Measurements from ENCODE around the gene UROS.

Gene UROS

DNA sequence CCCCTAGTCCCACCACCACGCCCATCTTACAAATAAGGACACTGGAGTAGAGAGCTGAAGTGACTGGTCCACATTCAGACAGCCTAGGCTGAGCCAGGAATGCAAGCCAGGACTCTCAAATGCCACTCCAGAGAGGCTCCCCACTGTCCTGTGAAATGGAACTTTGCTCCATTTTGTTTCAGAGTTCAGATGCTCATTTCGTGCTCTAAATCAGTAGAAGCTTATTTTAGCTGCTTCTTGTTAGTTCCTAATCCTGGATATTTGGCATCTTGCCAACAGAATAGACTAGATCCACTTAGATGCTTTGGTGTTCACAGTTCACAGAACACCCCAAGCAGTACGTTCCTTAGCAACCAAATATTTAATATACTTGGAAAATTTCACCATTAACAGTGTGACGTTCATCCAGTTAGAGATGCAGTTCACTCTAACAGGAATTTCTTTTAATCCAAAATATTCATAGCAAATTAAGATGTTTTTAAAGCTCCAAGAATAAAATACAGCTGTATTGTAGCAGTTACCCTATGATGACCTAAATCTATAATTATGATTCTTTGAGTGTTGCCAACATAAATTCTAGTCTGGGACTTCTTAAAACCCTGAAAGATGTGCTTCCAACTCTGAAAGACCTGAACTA, 54.7 kb downstream of the UROS start:
- DNase-seq (ENCODE audit: low read depth in 2 of 3, low spot score in 1 of 3): no peak

DNA sequence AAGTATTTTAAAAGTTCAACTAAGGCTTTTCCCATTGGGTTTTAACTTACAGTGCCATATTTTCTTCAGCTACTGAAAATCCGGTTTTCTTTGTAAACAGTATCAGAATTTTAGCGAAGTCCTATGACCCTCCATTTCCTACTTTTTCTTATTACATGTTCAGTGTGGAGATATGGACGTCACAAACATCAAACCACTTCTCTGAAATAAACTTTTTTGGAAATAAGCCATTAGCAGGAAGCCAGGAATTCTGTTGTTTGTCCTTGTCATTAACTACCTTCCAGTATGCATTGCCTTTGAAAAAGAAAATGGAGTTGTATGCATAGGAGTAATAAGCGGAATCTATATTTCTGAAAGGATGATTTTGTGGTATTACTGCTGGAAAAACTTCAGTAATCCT, 56.5 kb downstream of the UROS start:
- no peak for DNase-seq (ENCODE audit: low read depth in 2 of 3, low spot score in 1 of 3)

DNA sequence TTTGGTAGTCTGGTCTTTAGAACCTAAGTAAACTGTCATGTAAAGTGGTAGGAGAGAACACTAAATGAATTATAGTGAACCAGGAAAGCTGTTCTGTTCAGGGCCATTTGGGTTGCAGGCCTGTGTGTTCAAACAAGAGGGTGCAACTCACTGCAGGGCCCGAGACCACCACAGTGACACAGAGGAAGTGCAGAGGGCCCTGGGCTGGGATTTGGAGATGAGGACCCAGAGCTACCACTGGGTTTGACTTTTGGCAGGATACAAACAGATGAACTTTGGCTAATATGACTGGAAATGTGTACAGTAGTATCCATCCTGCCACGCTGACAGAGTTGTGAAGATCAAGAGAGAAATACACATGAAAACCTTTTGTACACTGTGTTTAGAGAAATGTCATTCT, 57.2 kb downstream of the UROS start:
- DNase-seq (ENCODE audit: low read depth in 2 of 3, low spot score in 1 of 3): no peak

DNA sequence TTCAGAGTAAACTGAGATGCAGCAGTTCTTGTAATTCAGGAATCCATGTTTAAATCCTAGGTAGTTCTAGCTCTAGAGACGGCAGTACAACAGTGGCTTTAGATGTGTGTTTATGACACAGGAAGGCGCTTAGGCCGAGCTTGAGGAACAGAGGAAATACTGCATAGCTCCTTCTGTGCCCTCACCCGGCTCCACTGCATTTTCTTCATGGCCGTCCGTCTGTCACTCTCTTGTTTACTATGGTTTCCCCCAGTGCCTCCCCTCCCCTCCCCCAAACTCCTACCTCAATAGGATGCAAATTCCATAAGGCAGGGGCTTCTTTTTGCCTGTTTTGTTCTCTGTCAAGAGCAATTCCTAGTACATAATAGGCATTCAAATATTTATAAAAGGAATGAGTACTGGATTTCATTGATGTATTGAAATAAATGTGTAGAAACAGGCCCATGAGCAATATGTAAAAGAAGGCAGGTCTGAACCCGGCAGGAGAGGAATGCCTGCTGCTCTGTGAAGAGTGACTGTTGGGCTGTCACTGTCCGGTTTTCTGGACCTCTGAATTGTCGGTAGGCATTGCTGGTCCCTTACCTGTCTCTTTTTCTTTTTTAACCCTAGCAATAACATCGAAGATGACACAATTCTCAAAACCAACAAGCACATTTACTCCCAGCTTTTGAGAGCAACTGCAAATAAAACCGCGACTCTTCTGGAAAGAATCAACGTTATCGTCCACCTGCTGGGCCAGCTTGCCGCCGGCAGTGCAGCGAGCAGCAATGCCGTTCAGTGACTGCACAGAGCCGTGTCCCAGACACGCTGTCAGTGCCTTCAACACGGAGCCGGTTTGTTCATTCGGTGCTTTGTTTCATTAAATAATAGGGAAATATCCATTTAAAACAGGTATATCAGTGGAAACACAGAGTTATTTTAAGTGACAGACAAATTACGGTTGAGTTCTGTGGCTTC, 60.1 kb downstream of the UROS start:
- DNase-seq (ENCODE audit: low read depth in 2 of 3, low spot score in 1 of 3): no peak

DNA sequence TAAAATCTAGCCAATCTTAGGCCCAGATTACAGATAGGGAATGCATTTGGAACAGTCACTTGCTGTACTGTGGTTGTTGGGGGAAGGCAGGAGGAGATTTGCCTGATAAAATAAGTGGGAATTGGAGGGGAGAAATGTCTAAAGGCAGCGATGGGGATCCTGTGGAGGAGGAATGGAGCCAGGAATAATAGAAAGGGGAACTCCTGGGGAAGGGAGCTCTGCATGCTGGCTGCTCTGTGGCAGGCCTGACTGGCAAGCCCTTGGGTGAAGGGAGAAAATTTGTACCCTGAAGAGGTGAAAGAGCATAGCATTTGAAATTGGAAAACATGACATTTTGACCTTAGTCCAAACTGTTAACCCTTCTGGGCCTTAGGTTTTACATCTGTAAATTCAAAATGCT, 61.1 kb downstream of the UROS start:
- no peak for DNase-seq (ENCODE audit: low read depth in 2 of 3, low spot score in 1 of 3)

DNA sequence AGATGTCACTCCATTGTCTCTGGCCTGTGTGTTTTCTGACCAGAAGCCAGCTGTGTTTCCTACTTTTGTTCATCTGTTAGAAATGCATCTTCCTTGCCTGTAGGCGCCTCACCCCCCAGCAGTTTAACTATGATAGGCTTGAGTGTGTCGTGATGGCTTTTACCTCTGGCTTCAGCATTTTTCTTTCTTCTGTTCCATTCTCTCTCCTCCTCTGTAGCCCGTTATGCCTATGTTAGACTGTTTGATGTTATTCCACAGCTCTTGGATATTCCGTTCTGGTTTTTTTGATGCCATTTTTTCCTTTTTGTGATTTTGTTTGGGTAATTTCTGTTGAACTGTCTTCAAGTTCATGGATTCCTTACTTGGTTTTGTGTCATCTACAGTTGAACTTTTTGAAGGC, 65.3 kb downstream of the UROS start:
- no peak for DNase-seq (ENCODE audit: low read depth in 2 of 3, low spot score in 1 of 3)

DNA sequence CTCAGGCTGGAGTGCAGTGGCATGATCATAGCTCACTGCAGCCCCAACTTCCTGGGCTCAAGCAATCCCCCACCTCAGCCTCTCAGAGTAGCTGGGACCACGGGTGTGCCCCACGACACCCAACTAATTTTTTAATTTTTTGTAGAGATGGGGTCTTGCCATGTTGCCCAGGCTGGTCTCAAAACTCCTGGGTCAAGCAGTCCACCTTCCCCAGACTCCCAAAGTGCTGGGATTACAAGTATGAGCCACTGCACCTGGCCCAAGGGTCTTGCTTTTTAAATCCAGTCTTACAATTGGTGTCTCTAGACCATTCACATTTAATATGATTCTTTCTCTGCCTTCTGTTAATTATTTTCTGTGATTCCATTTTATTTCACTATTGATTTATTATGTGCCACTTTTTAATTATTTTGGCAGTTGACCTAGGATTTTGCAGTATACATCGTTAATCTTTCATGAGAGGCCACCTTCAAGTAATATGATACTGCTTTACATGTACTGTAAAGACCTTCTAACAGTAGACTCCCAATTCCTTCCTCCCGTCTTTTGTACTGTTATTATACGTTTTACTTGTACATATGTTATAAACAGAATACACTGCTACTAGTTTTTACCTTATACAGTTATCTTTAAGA, 66.1 kb downstream of the UROS start:
- DNase-seq (ENCODE audit: low read depth in 2 of 3, low spot score in 1 of 3): no peak

DNA sequence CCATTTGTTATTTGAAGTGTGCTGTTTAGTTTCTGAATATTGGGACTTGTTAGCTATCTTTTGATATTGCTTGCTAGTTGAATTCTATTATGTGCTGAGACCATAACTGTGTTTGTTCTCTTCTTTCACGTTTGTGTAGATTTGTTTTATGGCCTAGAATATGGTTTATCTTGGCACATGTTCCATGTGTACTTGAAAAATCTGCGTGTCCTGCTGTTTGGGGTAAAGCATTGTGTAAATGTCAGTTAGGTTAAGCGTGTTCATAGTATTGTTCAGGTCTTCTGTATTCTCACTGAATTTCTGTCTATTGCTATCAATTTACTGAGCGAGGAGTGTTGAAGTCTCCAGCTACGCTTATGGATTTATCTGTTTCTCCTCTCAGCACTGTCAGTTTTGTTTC, 66.9 kb downstream of the UROS start:
- no peak for DNase-seq (ENCODE audit: low read depth in 2 of 3, low spot score in 1 of 3)

DNA sequence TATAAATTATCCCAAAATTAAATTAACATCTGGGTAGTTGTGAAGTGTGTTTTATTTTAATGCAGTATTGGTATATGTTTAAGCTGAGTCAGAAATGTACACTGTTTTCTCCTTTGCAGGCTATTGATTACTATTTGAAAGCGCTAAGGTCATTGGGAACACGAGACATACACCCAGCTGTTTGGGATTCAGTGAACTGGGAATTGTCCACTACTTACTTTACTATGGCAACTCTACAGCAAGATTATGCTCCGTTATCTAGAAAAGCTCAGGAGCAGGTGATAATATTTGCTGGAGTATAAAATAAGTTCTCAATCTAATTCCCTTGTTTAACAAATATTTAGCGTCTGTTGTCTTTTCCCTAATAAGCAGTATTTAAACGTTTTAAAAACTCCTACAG, 75.6 kb downstream of the UROS start:
- DNase-seq (ENCODE audit: low read depth in 2 of 3, low spot score in 1 of 3): no peak

DNA sequence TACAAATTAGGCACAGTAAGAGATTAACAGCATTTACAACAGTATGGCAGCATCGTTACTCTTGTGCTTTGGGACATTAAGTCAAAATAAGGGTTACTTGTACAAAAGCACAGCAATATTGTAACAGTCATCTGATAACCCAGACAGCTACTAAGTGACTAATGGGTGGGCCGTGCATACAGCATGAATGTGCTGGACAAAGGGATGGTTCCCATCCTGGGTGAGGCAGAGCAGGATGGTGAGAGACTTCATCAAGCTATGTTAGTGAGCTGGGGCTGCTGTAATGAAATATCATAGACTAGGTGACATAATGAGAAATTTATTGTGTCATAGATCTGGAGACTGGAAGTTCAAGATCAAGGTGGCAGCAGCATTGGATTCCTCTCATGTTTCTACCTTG, 78.1 kb downstream of the UROS start:
- DNase-seq (ENCODE audit: low read depth in 2 of 3, low spot score in 1 of 3): no peak

DNA sequence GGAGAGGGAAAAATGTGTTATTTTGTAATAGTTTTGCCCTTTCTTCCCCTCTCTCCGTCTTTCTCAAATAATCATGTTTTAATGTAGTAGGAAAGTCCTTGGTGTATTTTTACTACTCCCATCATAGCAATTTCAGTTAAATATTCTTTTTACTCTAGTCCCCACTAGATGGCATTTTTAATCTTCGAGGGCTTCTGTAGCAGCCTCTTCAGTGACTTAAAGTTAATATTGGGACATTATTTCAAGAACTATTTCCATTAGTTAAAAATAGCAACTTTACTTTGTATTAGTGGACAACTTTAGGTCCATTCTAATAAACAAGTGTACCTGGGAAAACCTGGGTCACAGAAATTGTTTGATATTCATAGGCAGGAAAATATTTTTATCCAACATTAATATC, 80.6 kb downstream of the UROS start:
- no peak for DNase-seq (ENCODE audit: low read depth in 2 of 3, low spot score in 1 of 3)

DNA sequence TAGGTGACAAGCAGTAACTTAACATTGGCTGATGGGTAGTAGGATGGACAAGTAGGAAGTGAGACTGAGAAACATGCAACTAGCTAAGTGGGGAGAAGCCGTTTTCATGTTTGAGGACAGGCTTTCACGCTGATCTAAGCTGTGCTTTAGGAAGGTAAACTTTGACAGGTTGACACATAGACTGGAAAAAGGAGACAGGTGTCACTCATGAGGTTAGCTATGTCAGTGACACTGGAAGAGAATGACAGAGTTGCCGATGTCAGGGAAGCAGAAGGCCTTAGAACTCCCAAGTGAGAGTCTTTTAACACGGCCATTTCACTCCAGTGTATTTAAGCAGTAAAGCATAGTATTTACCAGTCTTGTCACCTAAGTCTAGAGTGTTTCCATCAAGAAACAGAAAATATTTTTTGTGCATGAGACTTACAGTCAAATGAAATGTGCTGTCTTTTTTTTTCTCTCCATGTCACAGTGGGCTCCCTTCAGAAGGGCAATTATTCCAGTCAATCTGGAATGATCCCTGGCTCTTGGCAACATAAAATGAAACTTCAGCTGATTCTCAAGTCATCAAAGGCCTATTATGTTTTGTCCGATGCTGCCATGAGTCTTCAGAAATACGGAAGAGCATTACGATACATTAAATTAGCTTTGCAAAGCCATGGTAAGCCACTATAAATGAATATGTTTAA, 82.9 kb downstream of the UROS start:
- DNase-seq (ENCODE audit: low read depth in 2 of 3, low spot score in 1 of 3): no peak
